Measurements from ENCODE around the gene DNAL1.
"Not testable (repeated sequence)": the region's sequence is repeated elsewhere in the genome, so short reads cannot be mapped to it uniquely, and the experiment has no call there.

DNAL1 gene

GRCh38 chr14:73708076-73708475 lies 63.3 kb downstream of the DNAL1 start:
- DNase-seq (ENCODE audit: low spot score), result not testable (repeated sequence)

- no peak for DNase-seq (ENCODE audit: low spot score)
Measured at GRCh38 chr14:73709904-73710469, 65.2 kb downstream of the DNAL1 start.

GRCh38 chr14:73710737-73711136 lies 66.0 kb downstream of the DNAL1 start:
- no peak for DNase-seq (ENCODE audit: low spot score)

- no peak for DNase-seq (ENCODE audit: low spot score)
Measured at GRCh38 chr14:73712071-73712506, 67.3 kb downstream of the DNAL1 start.

- DNase-seq (ENCODE audit: low spot score), result peak; percentile 44
Measured at GRCh38 chr14:73712540-73713180, 67.9 kb downstream of the DNAL1 start.

GRCh38 chr14:73713206-73713802 lies 68.5 kb downstream of the DNAL1 start:
- DNase-seq (ENCODE audit: low spot score), result no peak

GRCh38 chr14:73713803-73714655 lies 69.2 kb downstream of the DNAL1 start, which contains the start of gene PNMA1:
Gene PNMA1 (minus strand): TSS chr14:73714384. CDS start chr14:73713639, 745 bp downstream.
- DNase-seq (ENCODE audit: low spot score), result peak; percentile 97

- DNase-seq (ENCODE audit: low spot score), result no peak
Measured at GRCh38 chr14:73714656-73715081, 69.9 kb downstream of the DNAL1 start.

- DNase-seq (ENCODE audit: low spot score), result no peak
Measured at GRCh38 chr14:73715707-73716106, 70.9 kb downstream of the DNAL1 start.

- DNase-seq (ENCODE audit: low spot score), result no peak
Measured at GRCh38 chr14:73717266-73717665, 72.5 kb downstream of the DNAL1 start.

- DNase-seq (ENCODE audit: low spot score), result peak; percentile 35
Measured at GRCh38 chr14:73717711-73718417, 73.1 kb downstream of the DNAL1 start.

- DNase-seq (ENCODE audit: low spot score), result peak; percentile 82
Measured at GRCh38 chr14:73718418-73719251, 73.8 kb downstream of the DNAL1 start.

- no peak for DNase-seq (ENCODE audit: low spot score)
Measured at GRCh38 chr14:73719361-73719760, 74.6 kb downstream of the DNAL1 start.

- no peak for DNase-seq (ENCODE audit: low spot score)
Measured at GRCh38 chr14:73719791-73720190, 75.0 kb downstream of the DNAL1 start.

GRCh38 chr14:73720636-73721035 lies 75.8 kb downstream of the DNAL1 start:
- no peak for DNase-seq (ENCODE audit: low spot score)

GRCh38 chr14:73721101-73721821 lies 76.5 kb downstream of the DNAL1 start:
- peak; percentile 71 for DNase-seq (ENCODE audit: low spot score)

GRCh38 chr14:73722581-73722980 lies 77.8 kb downstream of the DNAL1 start:
- no peak for DNase-seq (ENCODE audit: low spot score)

- no peak for DNase-seq (ENCODE audit: low spot score)
Measured at GRCh38 chr14:73723406-73723796, 78.6 kb downstream of the DNAL1 start.

- DNase-seq (ENCODE audit: low spot score), result no peak
Measured at GRCh38 chr14:73723797-73724661, 79.2 kb downstream of the DNAL1 start.
